H1 (cell line): Measurements from ENCODE around the gene NFIA. TPM values are rescaled to one million over a fixed set of nuclear protein-coding genes. Genes with fewer than 3 reads are reported as not detected.

ENCODE experiments used
- CTCF ChIA-PET: fragments of 300-600 bp; sonication (Branson Sonifier 250); formaldehyde crosslinking; loops from one replicate; lab custom pipeline; 2021; ENCODE audit not compliant: partially characterized antibody; lab: Charles Lee
- POLR2A ChIA-PET: fragments of 300-600 bp; sonication (Branson Sonifier 250); formaldehyde crosslinking; loops from one replicate; lab custom pipeline; 2021; ENCODE audit warnings: inconsistent platforms; ENCODE audit not compliant: partially characterized antibody; lab: Charles Lee
- DNase-seq, 2 experiments: peaks; one replicate each; pipeline versions ENCODE4 v3.0.0 to v3.0.0-alpha.2; 2010 to 2022; ENCODE audit warnings: low spot score in 2 of 2, low read depth in 1 of 2, mixed read lengths in 1 of 2
- FAIRE-seq: peaks from 2 replicates; lab custom pipeline; 2011; peaks lifted over from hg19 to GRCh38; lab: Jason Lieb, UNC
- H2AFZ ChIP-seq: 2 replicates; pipeline ENCODE4 v1.8.1; 2012; ENCODE audit warnings: low read length, inconsistent platforms
- H2AK5ac ChIP-seq: 2 replicates; pipeline ENCODE4 v1.6.1; 2013; ENCODE audit warnings: low read depth, low read length
- H2BK120ac ChIP-seq: replicated peaks from 2 replicates; pipeline ENCODE3; 2013; ENCODE audit warnings: low read depth, low read length, inconsistent platforms
- H2BK12ac ChIP-seq: 2 replicates; pipeline ENCODE4 v1.6.1; 2013; ENCODE audit warnings: low read depth, low read length
- H2BK15ac ChIP-seq: 2 replicates; pipeline ENCODE4 v1.6.1; 2013; ENCODE audit warnings: low read length
- H2BK20ac ChIP-seq: 2 replicates; pipeline ENCODE4 v1.6.1; 2013; ENCODE audit warnings: low read length
- H2BK5ac ChIP-seq: 2 replicates; pipeline ENCODE4 v1.6.1; 2013; ENCODE audit warnings: low read depth, low read length
- H3K14ac ChIP-seq: 2 replicates; pipeline ENCODE4 v1.6.1; 2013; ENCODE audit warnings: inconsistent platforms; ENCODE audit not compliant: insufficient read length
- H3K18ac ChIP-seq: 2 replicates; pipeline ENCODE4 v1.6.1; 2013; ENCODE audit warnings: low read length; ENCODE audit errors: extremely low read depth
- H3K23ac ChIP-seq: 2 replicates; pipeline ENCODE4 v1.6.1; 2013; ENCODE audit warnings: inconsistent platforms; ENCODE audit not compliant: insufficient read length
- H3K23me2 ChIP-seq: 2 replicates; pipeline ENCODE4 v1.6.1; 2013; ENCODE audit warnings: low read depth, low read length
- H3K27ac ChIP-seq: 2 replicates; pipeline ENCODE4 v1.6.1; 2011; ENCODE audit warnings: low read depth, low read length, inconsistent platforms
- H3K27me3 ChIP-seq, 4 experiments: replicated peaks in 1 of 4; 1 replicate in 1 of 4; 2 replicates in 3 of 4; pipeline versions ENCODE4 v1.6.1 to v1.8.1; 2011 to 2013; ENCODE audit warnings: low read length in 3 of 4, mild to moderate bottlenecking in 3 of 4, inconsistent platforms in 2 of 4, mixed read lengths in 2 of 4, moderate library complexity in 1 of 4; ENCODE audit not compliant: control insufficient read depth in 3 of 4, insufficient read depth in 3 of 4; ENCODE audit errors: extremely low read depth in 1 of 4
- H3K36me3 ChIP-seq, 4 experiments: 2 replicates each; pipeline versions ENCODE4 v1.6.1 to v1.8.1; 2011 to 2013; ENCODE audit warnings: mild to moderate bottlenecking in 4 of 4, low read length in 3 of 4, moderate library complexity in 2 of 4, control low read depth in 1 of 4, inconsistent platforms in 1 of 4; ENCODE audit not compliant: insufficient read depth in 4 of 4, control insufficient read depth in 2 of 4
- H3K4ac ChIP-seq: replicated peaks from 2 replicates; pipeline ENCODE3; 2013; ENCODE audit warnings: low read length, low read depth, mixed read lengths, inconsistent platforms; ENCODE audit not compliant: insufficient read length
- H3K4me1 ChIP-seq, 4 experiments: replicated peaks in 1 of 4; 1 replicate in 1 of 4; 2 replicates in 3 of 4; pipeline versions ENCODE4 v1.6.1 to v1.8.1; 2011 to 2013; ENCODE audit warnings: low read length in 3 of 4, inconsistent platforms in 2 of 4, mixed read lengths in 1 of 4; ENCODE audit not compliant: insufficient read depth in 4 of 4, control insufficient read depth in 3 of 4
- H3K4me2 ChIP-seq, 2 experiments: 2 replicates each; pipeline versions ENCODE4 v1.6.1 to v1.8.1; 2011 to 2013; ENCODE audit warnings: low read depth in 2 of 2, low read length in 2 of 2, control low read depth in 1 of 2, inconsistent platforms in 1 of 2, mild to moderate bottlenecking in 1 of 2; ENCODE audit not compliant: insufficient read depth in 1 of 2
- H3K4me3 ChIP-seq, 4 experiments: fragments of 200-600, 300-600 bp in 1 of 4; sonication (generic), shearing (Covaris generic), sonication (Bioruptor Twin) in 1 of 4; 2 replicates each; pipeline versions ENCODE4 v1.5.1 to v1.8.1; 2011 to 2016; ENCODE audit warnings: low read length in 4 of 4, low read depth in 3 of 4, control low read depth in 2 of 4, inconsistent platforms in 2 of 4, mild to moderate bottlenecking in 2 of 4, mixed read lengths in 1 of 4, moderate library complexity in 1 of 4; ENCODE audit not compliant: insufficient read depth in 2 of 4; ENCODE audit errors: extremely low read depth in 1 of 4
- H3K56ac ChIP-seq: replicated peaks from 2 replicates; pipeline ENCODE3; 2013; ENCODE audit warnings: low read depth, mild to moderate bottlenecking, mixed read lengths, low read length, inconsistent platforms; ENCODE audit not compliant: insufficient read length
- H3K79me1 ChIP-seq: 2 replicates; pipeline ENCODE4 v1.6.1; 2013; ENCODE audit warnings: low read depth, low read length, control low read depth
- H3K79me2 ChIP-seq, 2 experiments: 2 replicates each; pipeline versions ENCODE4 v1.6.1 to v1.8.1; 2012 to 2013; ENCODE audit warnings: low read length in 2 of 2, mild to moderate bottlenecking in 2 of 2, inconsistent platforms in 1 of 2; ENCODE audit not compliant: insufficient read depth in 2 of 2, control insufficient read depth in 1 of 2
- H3K9ac ChIP-seq, 4 experiments: replicated peaks in 1 of 4; 1 replicate in 1 of 4; 2 replicates in 3 of 4; pipeline versions ENCODE4 v1.6.1 to v1.8.1; 2011 to 2013; ENCODE audit warnings: low read depth in 3 of 4, low read length in 3 of 4, control low read depth in 2 of 4, mild to moderate bottlenecking in 2 of 4, moderate library complexity in 2 of 4, inconsistent platforms in 1 of 4; ENCODE audit errors: extremely low read depth in 1 of 4
- H3K9me3 ChIP-seq, 2 experiments: 2 replicates each; pipeline versions ENCODE4 v1.6.1 to v1.8.1; 2012 to 2013; ENCODE audit warnings: mild to moderate bottlenecking in 2 of 2, moderate library complexity in 2 of 2, control low read depth in 1 of 2, inconsistent platforms in 1 of 2, low read depth in 1 of 2, low read length in 1 of 2, mixed read lengths in 1 of 2; ENCODE audit not compliant: insufficient read depth in 2 of 2
- H4K20me1 ChIP-seq, 2 experiments: replicated peaks in 1 of 2; 2 replicates each; pipeline versions ENCODE3 to v1.8.1; 2011 to 2013; ENCODE audit warnings: inconsistent platforms in 2 of 2, low read length in 2 of 2, mild to moderate bottlenecking in 1 of 2; ENCODE audit not compliant: insufficient read depth in 2 of 2, control insufficient read depth in 1 of 2
- H4K5ac ChIP-seq: 2 replicates; pipeline ENCODE4 v1.6.1; 2013; ENCODE audit warnings: low read length, low read depth, mixed read lengths, inconsistent platforms; ENCODE audit not compliant: insufficient read length
- H4K8ac ChIP-seq: 2 replicates; pipeline ENCODE4 v1.8.0; 2013; ENCODE audit warnings: mild to moderate bottlenecking, moderate library complexity, low read length, inconsistent platforms; ENCODE audit not compliant: insufficient read depth; ENCODE audit errors: extremely low read depth
- H4K91ac ChIP-seq: replicated peaks from 2 replicates; pipeline ENCODE3; 2013; ENCODE audit warnings: low read length, mixed read lengths, inconsistent platforms; ENCODE audit not compliant: insufficient read length
- CBX5 ChIP-seq: fragments of 300-800, 300-1000 bp; sonication (generic); IDR thresholded peaks from 2 replicates; pipeline ENCODE4 v1.7.1; 2016; ENCODE audit warnings: antibody characterized with exemption, low read length, low read depth
- KDM5A ChIP-seq: fragments of 200-600 bp; IDR thresholded peaks from 2 replicates; pipeline ENCODE4 v1.7.1; 2012; ENCODE audit warnings: mild to moderate bottlenecking, low read length, inconsistent platforms, mixed read lengths
- RNF2 ChIP-seq: fragments of 200-900, 300-1000 bp; sonication (generic); IDR thresholded peaks from 2 replicates; pipeline ENCODE4 v1.7.1; 2016; ENCODE audit warnings: borderline replicate concordance, low read depth, mild to moderate bottlenecking, antibody characterized with exemption, low read length; ENCODE audit not compliant: poor library complexity, severe bottlenecking; ENCODE audit errors: missing control alignments
- TBP ChIP-seq: IDR thresholded peaks from 2 replicates; pipeline ENCODE4 v1.6.1; 2011; ENCODE audit warnings: low read depth, low read length, improper control_type of control experiment
- WGBS, 2 experiments: shearing (Covaris generic) in 1 of 2; methylation state at CpG; one replicate each; pipeline versions ENCODE4 v1.1.6 to v1.1.7; 2013 to 2015; ENCODE audit warnings: low lambda C conversion rate in 2 of 2, mixed read lengths in 2 of 2, inconsistent platforms in 1 of 2, low coverage in 1 of 2, missing lambda C conversion rate in 1 of 2; ENCODE audit not compliant: insufficient replicate concordance in 2 of 2, insufficient coverage in 1 of 2, insufficient read length in 1 of 2; ENCODE audit errors: extremely low coverage in 1 of 2, missing lambda C conversion rate in 1 of 2; 5-methylcytosine and 5-hydroxymethylcytosine counted together
- polyA plus RNA-seq, 7 experiments: library from polyadenylated mRNA; depleted of rRNA in 3 of 7; stranded (reverse) in 5 of 7; unstranded in 2 of 7; fragments of >200 nt in 5 of 7; fragments of 200-250 nt in 2 of 7; gene quantifications; 1 replicate in 5 of 7; 2 replicates in 1 of 7; 4 replicates in 1 of 7; pipeline versions ENCODE4 v1.2.1 to v1.2.3, GENCODE V29; 2011 to 2013; ENCODE audit warnings: missing spikeins in 2 of 7, mixed read lengths in 2 of 7
- total RNA-seq: library from RNA; stranded (reverse); fragmentation: NEBNext Ultra II Directional; extraction: Animal tissue kit (Norgen Biotek cat#: 25700); gene quantifications from 2 replicates; pipeline ENCODE4 v1.2.1, GENCODE V29; 2021

NFIA gene
- total and polyA plus RNA-seq, 2 of the 8 experiments (the other 6 are each of a cell fraction or from before 2014, with no cell fraction given) = 1.8 to 2.3 TPM

DNA sequence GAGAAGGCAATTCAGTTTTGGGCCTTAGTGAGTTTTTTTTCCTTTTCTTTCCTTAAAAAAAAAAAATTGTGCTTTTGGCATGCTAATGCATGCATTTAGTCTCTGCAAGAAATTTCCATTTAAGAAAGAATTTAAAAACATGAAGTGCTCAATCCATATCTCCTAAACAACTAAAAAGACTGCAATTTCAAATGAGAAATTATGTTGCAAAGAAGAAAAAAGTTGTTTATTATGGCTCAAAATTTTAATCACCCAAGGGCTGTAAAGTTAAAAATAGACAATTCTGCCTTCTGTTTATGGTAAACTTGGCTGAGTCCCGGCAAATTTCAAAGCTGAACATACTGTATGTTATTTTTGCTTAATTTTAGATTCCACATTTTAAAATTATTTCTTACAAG is 59.7 kb downstream of the NFIA start:
- Histone ChIP-seq H3K4me1 (peaks cover 0 to 11% (median 7%) of the 10 kb centered on the region in 4 experiments; a peak in 3 of 7 replicates), H2AK5ac (no peak overlapping the region), H3K79me1 (no peaks in the 10 kb centered on the region), H4K5ac (no peak overlapping the region), H3K23ac (no peak overlapping the region), H2BK20ac (no peak overlapping the region), H2BK120ac (no peak overlapping the region), H4K91ac (no peak overlapping the region), H3K9ac (no peak overlapping the region), H3K36me3 (no peaks in the 10 kb centered on the region), H3K27me3 (no peaks in the 10 kb centered on the region), H2BK5ac (no peak overlapping the region), H3K4me2 (no peak overlapping the region), H3K27ac (no peak overlapping the region), H3K9me3 (no peaks in the 10 kb centered on the region), H2BK12ac (no peak overlapping the region), H2BK15ac (no peak overlapping the region), H3K56ac (no peak overlapping the region), H3K4me3 (no peak overlapping the region), H3K23me2 (no peaks in the 10 kb centered on the region), H3K79me2 (no peaks in the 10 kb centered on the region), H2AFZ (no peak overlapping the region), H4K8ac (no peak overlapping the region), H3K14ac (no peak overlapping the region), H4K20me1 (no peaks in the 10 kb centered on the region), H3K18ac (no peak overlapping the region), H3K4ac (no peak overlapping the region)
- TF ChIP-seq KDM5A = no peak
- no peak for TF ChIP-seq CBX5
- no peak for TF ChIP-seq RNF2
- no peak for TF ChIP-seq TBP
- WGBS, 2 experiments = 95% methylated on average over 1 of the region's 1 CpG; no CpG with 5 or more reads in 1 of the 2 experiments
- POLR2A ChIA-PET = interaction anchor here (0.6 kb wide), 1 partner anchor 71 kb away, joined by 3 read pairs; no protein-coding TSS in a partner anchor
- CTCF ChIA-PET = no interaction called here
- DNase-seq (no peak), FAIRE-seq (no peak)
